ENCODE measurements around the gene OTX1. TPM values are rescaled to one million over a fixed set of nuclear protein-coding genes. Genes with fewer than 3 reads are reported as not detected.

The OTX1 gene
- total RNA-seq, 1 experiment from 2014 or later = 13.1 TPM

- Histone ChIP-seq H3K36me3 (ENCODE audit: control insufficient read depth in 1 of 2, insufficient read depth in 2 of 2, low read length in 2 of 2) (peaks cover 0 to 15% of the 10 kb centered on the region in 2 experiments; a peak in 2 of 4 replicates), H2AFZ (ENCODE audit: low read depth, low read length, poor library complexity, severe bottlenecking) (no peak overlapping the region), H3K79me2 (ENCODE audit: insufficient read depth, low read length) (no peaks in the 10 kb centered on the region), H3K27me3 (ENCODE audit: insufficient read depth, low read length) (no peaks in the 10 kb centered on the region), H3K4me2 (ENCODE audit: low read length) (no peak overlapping the region), H4K20me1 (ENCODE audit: insufficient read depth) (no peaks in the 10 kb centered on the region), H3K9me2 (ENCODE audit: insufficient read depth) (no peaks in the 10 kb centered on the region), H3K9me3 (ENCODE audit: control insufficient read depth in 1 of 2, insufficient read depth in 1 of 2, low read depth in 1 of 2, low read length in 2 of 2) (no peaks in the 10 kb centered on the region), H3K9ac (ENCODE audit: low read length) (no peak overlapping the region), H3K4me1 (ENCODE audit: control insufficient read depth in 1 of 2, insufficient read depth in 2 of 2, low read length in 2 of 2) (no peaks in the 10 kb centered on the region), H3K4me3 (replicated peaks in 1 of 2; ENCODE audit: low read depth in 1 of 2, low read length in 2 of 2) (no peak overlapping the region), H3K27ac (ENCODE audit: low read depth, low read length) (no peak overlapping the region)
- POLR2A ChIA-PET = no interaction called here
- TF ChIP-seq JUND (IDR thresholded peaks at IDR 0.05) (no peak), YY1 (IDR thresholded peaks at IDR 0.05; ENCODE audit: extremely low read depth, insufficient replicate concordance, low read depth, low read length) (no peak), SP1 (IDR thresholded peaks at IDR 0.05; ENCODE audit: low read depth) (no peak), POLR2AphosphoS5 (IDR thresholded peaks at IDR 0.05; ENCODE audit: low read depth, low read length) (no peak), EGR1 (IDR thresholded peaks at IDR 0.05; ENCODE audit: low read depth) (no peak), ZFX (IDR thresholded peaks at IDR 0.05) (no peak), ELF1 (IDR thresholded peaks at IDR 0.05; ENCODE audit: borderline replicate concordance, low read depth) (no peak), TCF7L2 (IDR thresholded peaks at IDR 0.05; ENCODE audit: borderline replicate concordance, extremely low read depth, insufficient read depth, insufficient read length) (no peak), REST (IDR thresholded peaks at IDR 0.05; ENCODE audit: low read depth) (no peak), EZH2 (IDR thresholded peaks at IDR 0.05) (no peak), FOSL1 (IDR thresholded peaks at IDR 0.05; ENCODE audit: low read depth) (no peak), POLR2A (IDR thresholded peaks at IDR 0.05; ENCODE audit: borderline replicate concordance, extremely low read depth, insufficient read depth, insufficient read length) (no peak), ZNF274 (IDR thresholded peaks at IDR 0.05; ENCODE audit: low read depth, low read length) (no peak), RAD21 (IDR thresholded peaks at IDR 0.05; ENCODE audit: low read depth) (no peak), MAX (IDR thresholded peaks at IDR 0.05) (no peak)
- TF ChIP-seq, protein P1, sequence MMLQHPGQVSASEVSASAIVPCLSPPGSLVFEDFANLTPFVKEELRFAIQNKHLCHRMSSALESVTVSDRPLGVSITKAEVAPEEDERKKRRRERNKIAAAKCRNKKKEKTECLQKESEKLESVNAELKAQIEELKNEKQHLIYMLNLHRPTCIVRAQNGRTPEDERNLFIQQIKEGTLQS (IDR thresholded peaks at IDR 0.05) = no peak
- TF ChIP-seq, protein P2, sequence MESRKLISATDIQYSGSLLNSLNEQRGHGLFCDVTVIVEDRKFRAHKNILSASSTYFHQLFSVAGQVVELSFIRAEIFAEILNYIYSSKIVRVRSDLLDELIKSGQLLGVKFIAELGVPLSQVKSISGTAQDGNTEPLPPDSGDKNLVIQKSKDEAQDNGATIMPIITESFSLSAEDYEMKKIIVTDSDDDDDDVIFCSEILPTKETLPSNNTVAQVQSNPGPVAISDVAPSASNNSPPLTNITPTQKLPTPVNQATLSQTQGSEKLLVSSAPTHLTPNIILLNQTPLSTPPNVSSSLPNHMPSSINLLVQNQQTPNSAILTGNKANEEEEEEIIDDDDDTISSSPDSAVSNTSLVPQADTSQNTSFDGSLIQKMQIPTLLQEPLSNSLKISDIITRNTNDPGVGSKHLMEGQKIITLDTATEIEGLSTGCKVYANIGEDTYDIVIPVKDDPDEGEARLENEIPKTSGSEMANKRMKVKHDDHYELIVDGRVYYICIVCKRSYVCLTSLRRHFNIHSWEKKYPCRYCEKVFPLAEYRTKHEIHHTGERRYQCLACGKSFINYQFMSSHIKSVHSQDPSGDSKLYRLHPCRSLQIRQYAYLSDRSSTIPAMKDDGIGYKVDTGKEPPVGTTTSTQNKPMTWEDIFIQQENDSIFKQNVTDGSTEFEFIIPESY (IDR thresholded peaks at IDR 0.05; ENCODE audit: extremely low read depth, insufficient replicate concordance, low read length) = no peak
- TF ChIP-seq, protein P3, sequence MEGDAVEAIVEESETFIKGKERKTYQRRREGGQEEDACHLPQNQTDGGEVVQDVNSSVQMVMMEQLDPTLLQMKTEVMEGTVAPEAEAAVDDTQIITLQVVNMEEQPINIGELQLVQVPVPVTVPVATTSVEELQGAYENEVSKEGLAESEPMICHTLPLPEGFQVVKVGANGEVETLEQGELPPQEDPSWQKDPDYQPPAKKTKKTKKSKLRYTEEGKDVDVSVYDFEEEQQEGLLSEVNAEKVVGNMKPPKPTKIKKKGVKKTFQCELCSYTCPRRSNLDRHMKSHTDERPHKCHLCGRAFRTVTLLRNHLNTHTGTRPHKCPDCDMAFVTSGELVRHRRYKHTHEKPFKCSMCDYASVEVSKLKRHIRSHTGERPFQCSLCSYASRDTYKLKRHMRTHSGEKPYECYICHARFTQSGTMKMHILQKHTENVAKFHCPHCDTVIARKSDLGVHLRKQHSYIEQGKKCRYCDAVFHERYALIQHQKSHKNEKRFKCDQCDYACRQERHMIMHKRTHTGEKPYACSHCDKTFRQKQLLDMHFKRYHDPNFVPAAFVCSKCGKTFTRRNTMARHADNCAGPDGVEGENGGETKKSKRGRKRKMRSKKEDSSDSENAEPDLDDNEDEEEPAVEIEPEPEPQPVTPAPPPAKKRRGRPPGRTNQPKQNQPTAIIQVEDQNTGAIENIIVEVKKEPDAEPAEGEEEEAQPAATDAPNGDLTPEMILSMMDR (IDR thresholded peaks at IDR 0.05 in 2 of 3, conservative IDR thresholded peaks at IDR 0.05 in 1 of 3; ENCODE audit: borderline replicate concordance in 1 of 3, insufficient read depth in 1 of 3, low read depth in 2 of 3, low read length in 2 of 3) = no peak
- no peak for ATAC-seq
- RAD21 ChIA-PET (ENCODE audit: low non-redundant PET in 1 of 2, low total read pairs in 2 of 2, uncharacterized antibody in 2 of 2, unreplicated experiment in 2 of 2) = no interaction called here
- no TSS peak for BruUV-seq (replicated peaks)
- CTCF ChIA-PET = no interaction called here
- DNase-seq (ENCODE audit: low read depth, low spot score) = no peak
- intact Hi-C loops (cut with micrococcal nuclease) = no loop called here
Observed at GRCh38 chr2:63058921-63059792, 8.5 kb downstream of the OTX1 start.
